HG03159 (cell line): ENCODE results near the gene PRRC2A.

Experiments used
- ATAC-seq: cut with Tn5 transposase; IDR thresholded peaks from one replicate; pipeline ENCODE4 v1.9.1; 2021; ENCODE audit warnings: mild to moderate bottlenecking, moderate library complexity; ENCODE audit not compliant: unreplicated experiment

Gene PRRC2A

GRCh38 chr6:31643818-31644454, 23.4 kb downstream of the PRRC2A start:
- no peak for ATAC-seq

- no peak for ATAC-seq
Observed at GRCh38 chr6:31645325-31645724, 24.8 kb downstream of the PRRC2A start.

DNA sequence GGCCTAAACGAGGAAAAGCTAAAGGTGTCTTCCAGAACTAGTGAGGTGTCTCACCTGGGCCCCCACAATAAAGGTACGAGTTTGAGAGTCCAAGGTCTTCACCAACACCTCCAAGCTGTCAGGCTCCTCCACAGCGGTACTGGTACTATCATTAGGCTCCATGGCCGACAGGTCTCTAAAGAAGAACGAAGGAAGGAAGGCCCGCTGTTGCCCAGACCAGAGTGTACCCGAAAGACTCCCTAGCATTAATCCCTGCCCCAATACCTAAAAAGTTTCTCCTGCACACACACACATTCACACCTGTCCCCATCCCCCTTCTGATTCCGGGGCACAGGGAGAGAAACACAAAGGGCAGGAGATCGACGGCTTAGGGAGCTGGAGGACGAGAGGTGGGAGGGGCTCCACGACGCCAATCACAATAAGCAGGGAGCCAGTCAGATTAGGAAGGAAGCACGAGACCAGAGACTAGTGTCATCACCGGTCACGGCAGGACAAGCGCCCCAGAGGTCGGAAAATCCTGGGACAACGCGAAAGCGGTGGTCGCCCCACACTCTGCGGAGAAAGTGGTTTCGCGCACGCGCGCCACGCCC, 31.2 kb downstream of the PRRC2A start:
- ATAC-seq, result peak; percentile 29

GRCh38 chr6:31652925-31653724, 32.6 kb downstream of the PRRC2A start:
- peak; percentile 62 for ATAC-seq

DNA sequence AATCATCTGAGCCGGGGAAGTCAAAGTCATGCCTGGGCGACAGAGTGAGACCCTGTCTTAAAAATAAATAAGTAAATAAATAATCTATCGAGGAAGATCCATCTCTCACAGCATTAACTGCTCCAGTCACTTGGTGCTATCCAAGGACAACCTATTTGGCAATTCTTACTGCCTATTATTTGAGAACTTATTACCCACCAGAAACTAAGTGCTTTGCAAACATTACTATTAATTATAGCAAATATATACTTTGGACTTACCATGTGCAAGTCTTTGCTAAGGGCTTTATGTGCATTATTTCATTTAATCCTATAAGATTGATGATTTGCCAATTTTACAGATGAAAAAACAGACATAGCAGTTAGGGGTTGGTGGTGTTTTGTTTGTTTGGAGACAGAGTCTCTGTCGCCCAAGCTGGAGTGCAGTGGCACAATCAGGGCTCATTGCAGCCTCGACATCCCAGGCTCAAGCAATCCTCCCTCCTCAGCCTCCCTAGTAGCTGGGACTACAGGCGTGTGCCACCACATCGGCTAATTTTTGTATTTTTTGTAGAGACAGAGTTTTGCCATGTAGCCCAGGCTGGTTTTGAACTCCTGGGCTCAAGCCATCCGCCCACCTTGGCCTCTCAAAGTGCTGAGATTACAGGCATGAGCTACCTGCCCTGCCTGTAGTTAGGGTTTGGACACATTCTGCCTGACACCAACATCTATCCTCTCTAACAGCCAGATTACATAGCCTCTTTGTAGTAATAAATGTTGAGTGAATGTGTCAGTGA, 34.2 kb downstream of the PRRC2A start:
- ATAC-seq, result no peak

DNA sequence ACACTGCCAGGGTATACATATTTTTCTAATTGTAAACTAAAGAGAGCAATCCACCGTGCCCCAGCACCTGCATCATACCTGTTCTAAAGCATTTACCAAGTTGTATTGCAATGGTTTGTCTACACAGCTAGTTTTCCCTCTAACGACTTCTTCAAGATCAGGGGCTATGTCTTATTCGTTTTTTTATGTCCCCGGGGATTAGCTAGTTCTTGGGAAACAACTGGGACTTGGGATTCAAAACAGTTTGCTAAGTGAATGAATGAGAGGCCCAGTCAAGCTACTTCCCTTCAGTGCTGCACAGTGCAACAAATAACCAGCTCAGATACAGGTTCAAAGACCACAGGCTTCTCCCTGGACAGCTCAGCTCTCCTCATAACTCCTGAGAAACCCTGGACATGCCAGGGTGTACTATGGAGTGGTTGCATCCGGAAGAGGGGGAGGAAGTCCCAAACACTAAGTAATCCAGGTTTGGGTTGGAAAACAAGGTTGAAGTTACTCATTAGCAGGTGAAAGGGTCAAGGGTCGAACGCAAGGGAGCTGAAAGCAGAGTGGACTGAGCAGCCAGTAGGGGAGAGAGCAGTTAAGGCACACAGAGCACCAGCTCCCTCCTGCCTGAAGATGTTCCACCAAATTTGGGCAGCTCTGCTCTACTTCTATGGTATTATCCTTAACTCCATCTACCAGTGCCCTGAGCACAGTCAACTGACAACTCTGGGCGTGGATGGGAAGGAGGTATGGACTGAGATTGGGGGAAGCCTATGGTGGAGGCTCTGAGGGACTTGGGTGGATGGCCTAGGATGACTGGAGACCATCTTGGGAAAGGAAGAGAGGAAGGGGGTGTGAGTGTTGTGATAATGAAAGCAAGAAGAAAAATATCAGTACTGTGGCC, 35.1 kb downstream of the PRRC2A start, which contains the start of gene APOM:
Gene APOM (plus strand): TSS at position 546 of the 889 bp plus-strand sequence. CDS start 73 bp downstream, at position 619.
- no peak for ATAC-seq

DNA sequence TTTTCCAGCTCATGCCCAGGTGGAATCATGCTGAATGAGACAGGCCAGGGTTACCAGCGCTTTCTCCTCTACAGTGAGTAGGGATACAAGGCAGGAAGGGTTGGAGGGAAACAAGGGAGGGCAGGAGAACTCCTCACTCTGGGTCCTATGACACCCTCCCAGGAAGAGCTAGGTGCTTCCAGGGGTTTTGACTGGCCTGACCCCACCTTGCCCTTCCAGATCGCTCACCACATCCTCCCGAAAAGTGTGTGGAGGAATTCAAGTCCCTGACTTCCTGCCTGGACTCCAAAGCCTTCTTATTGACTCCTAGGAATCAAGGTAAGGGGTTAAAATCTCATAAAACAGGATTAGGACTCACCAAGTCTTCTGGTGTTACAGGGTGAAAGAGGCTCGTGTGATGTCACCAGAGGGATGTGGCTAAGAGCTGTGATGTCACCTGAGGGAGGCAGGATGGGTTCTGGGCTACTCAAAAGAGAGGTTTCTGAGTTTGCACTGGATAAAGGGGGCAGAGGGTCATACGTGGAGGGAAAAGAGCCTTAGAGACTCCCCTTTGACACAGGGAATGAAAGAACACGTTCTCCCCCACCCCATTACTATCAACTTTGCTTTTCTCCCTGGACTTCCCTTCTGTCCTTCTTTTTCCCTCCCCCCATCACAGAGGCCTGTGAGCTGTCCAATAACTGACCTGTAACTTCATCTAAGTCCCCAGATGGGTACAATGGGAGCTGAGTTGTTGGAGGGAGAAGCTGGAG, 37.1 kb downstream of the PRRC2A start:
- ATAC-seq, result no peak

DNA sequence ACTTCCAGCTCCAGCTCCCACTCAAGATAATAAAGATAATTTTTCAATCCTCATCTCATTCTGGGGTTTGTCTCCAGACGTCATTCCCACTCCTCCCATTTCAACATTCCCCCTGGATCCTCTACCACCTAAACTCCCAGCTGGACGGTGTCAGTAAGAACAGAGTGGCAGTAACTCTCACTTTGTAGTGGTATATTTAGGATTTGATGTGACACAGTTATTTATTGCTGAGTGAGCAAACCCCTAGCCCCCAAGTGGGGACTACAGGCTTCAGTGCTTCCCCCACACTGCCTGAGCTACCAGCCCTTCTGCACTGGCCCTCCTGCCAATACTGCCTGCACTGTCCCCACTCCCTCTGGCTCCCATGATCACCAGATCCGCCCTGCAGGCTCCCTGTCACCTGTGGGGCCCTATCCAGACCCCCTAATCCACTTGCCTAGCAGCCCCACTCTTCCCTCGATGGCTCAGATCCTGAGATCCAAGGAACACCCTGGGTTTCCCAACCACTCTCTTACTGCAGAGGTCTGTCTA, 37.7 kb downstream of the PRRC2A start:
- no peak for ATAC-seq

DNA sequence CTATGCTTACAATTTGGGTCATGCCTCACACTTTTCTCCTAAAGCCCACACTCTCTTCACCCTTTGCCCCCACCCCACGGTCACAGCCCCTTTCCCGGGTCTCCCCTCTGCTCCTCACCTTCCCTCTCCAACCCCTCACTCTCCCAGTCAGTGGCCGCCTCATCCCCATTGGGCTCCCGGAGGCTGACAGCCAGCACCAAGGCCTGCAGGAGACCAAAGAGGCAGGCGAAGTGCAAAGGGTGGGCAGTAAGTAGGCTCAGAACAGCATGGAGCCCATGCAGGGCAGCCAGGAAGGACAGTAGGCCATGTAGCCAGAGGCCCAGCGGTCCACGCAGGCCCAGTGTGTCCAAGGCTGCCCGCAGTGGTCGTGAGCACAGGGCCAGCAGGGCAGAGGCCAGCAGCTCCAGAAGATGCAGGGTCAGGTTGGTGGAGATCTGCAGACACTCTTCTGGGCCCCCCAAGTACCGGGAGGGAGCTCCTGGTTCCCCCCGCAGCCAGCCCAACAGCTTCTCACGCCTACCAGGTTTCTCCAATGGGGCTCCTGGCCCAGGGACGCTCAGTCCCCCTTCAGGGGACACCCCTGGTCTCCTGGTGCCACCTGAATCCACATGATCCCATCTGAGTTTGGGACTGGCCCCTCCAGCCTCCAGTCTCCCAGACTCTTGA, 38.6 kb downstream of the PRRC2A start:
- ATAC-seq, result no peak

DNA sequence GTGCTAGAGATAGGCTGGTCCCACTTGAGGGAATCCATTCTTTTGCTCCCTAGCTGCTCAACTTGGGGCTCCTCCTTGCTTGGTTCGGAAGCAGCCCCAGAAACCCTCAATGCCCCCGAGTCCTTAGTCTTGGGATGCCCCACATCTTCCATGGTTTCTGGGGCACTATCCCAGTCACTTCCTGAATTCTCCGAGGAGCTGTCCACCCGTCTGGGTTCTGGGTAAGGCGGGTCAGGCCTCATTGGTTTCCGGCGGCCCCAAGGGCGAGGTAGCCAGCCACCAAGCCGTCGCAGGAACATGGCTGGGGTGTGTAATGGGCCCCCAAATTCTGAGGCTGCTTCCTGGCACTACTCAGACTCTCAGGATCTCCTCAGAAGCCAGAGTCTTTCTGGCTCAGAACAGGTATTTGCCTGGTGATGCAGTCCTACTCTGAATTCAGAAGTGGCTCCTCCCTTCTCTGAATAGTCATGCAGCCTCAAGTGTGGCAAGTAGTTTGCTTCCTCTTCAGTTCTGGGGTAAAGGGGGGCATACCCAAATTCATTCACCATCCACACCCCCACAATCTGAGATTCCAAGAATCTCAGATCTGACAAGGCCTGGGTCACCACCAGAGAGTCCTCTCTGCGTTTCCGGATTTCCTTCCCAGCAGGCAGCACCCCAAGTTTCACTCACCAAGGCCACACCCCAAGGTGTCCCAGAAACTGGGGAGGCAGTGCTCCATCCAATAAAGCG, 39.3 kb downstream of the PRRC2A start:
- peak; percentile 2 for ATAC-seq

DNA sequence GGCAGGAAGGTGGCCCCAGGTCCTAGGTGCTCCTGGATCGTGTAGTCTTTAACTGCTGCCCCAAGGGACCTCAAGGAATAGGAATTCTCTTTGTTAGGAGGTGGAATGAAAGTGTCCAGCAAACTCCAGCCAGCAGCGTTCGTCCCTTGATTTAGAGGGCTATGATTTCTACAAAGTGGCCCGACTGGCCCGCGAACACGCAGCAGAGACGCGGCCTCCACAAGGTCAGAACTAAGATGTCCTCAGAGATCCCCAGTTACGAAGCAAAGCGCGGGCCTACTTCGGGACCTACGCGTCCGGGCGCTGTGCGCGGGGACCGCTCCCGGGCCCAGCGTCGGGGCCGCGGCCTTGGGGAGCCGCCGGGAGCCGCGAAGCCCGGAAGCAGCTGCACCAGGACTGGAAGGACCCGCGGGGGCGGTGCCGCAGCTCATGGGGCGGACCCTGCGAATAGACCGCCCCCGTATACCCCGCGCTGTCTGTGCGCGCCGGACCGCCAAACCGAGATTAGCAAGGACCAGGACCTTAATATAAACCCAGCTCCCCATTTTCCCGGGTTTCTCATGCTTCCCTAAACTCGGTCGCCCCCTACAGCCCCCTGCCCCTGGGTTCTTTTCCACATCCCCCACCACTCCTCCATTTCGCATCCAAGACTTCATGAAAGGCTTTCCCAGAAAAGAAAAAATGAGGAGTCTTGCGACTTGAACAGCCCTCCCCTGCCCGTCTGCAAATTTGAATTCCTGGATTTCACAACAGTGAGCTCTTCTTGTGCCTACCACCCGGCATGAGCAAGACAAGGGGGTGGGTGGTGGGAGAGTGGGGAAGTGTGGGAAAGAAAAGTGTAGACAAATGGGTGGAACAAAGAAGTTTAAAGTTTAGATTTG, 40.1 kb downstream of the PRRC2A start, which contains the start of gene C6orf47:
Gene C6orf47 (minus strand): TSS at position 398 of the 881 bp plus-strand sequence. CDS start 831 bp downstream, outside the sequence.
- peak; percentile 38 for ATAC-seq

GRCh38 chr6:31661262-31662123, 41.0 kb downstream of the PRRC2A start:
- ATAC-seq, result no peak

GRCh38 chr6:31662124-31662723, 41.7 kb downstream of the PRRC2A start:
- no peak for ATAC-seq

GRCh38 chr6:31663126-31663960, 42.8 kb downstream of the PRRC2A start:
- ATAC-seq, result no peak
